IPS-18c (cell line): ENCODE results near the gene IMMP2L.
"Not testable (repeated sequence)": the region's sequence is repeated elsewhere in the genome, so short reads cannot be mapped to it uniquely, and the experiment has no call there.

Source experiments
- H3K4me3 ChIP-seq: 2 replicates; pipeline ENCODE4 v1.7.0; 2013; ENCODE audit warnings: low read depth, mild to moderate bottlenecking, low read length, moderate library complexity; ENCODE audit not compliant: insufficient read depth
- H3K9me3 ChIP-seq: one replicate; pipeline ENCODE4 v1.6.1; 2013; ENCODE audit warnings: mild to moderate bottlenecking, low read length, moderate library complexity; ENCODE audit not compliant: control insufficient read depth, insufficient read depth

IMMP2L gene

DNA sequence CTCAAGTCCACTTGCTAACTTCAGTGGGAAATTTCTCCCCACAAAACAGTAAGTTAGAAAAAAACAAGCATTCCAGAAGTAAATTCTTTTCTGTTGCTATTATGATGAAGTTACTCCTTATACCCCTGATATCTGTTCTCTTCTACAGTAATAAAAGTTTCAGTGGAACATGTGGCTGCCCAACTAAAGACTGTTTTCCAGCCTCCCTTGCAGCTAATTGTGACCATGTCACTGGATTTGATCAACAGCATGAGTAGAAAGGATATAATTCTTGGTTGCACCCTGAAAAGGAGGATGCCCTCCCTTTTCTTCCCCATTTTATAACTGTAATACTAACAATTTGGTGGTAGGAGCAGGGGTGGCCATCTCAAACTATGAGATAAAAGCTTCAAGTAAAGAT lies 40.6 kb downstream of the IMMP2L start:
- H3K9me3 ChIP-seq, result no peaks in the 10 kb centered on the region
- H3K4me3 ChIP-seq, result no peak overlapping the region

DNA sequence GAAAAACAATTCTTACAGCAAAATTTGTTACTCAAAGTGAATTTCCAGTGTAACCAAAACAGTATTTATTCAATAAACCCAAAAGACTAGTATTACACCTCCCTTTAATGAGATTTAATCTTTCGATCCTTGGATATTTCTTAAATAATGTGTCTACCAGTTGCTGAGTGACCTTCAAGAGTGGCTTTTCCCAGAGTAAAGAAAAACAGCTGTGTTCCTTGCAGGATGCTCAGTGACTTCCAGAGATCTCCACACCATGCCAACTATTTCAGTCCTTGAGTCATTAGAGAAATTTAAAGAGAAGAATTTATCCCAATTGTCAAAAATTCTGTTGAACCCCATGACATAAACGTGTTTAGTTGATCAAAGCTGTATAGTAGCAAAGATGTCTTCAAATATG lies 44.0 kb downstream of the IMMP2L start:
- no peaks in the 10 kb centered on the region for H3K9me3 ChIP-seq
- no peak overlapping the region for H3K4me3 ChIP-seq

DNA sequence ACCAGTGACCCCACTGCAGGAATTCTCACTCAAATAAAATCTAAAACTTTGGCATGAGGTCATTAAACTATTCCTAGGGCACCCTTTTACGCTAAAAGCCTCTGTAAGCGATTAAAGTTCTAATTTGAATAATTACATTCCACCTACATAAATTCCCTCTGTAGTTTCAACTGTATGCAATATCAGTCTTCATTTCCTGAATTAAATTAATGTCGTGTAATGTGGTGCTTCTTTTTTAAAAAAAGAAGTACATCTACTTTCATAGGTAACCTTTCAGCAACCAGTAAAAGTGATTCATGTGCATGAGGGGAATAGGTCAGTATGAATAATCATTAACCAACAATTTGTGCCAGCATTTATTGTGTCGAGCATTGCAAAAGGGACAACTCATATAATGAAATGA lies 44.7 kb downstream of the IMMP2L start:
- no peaks in the 10 kb centered on the region for H3K9me3 ChIP-seq
- H3K4me3 ChIP-seq, result no peak overlapping the region

DNA sequence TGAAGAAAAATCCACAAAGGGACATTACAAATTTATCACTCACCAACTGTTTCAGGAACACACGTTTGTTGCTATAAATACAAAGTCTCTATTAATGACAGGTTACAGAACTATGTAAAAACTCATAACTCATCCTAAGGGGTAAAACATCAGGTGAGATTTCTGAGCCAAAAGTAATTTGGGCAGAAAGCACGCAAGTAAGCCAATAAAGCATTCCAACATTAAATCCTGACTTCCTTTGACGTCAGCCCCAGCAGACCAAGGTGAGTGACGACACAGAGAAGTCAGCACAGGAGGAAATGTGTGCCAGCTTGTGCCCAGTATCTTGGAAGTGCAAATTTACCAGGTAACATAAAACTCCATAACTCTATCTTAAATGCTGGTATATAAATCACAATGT lies 45.7 kb downstream of the IMMP2L start:
- H3K4me3 ChIP-seq, result no peak overlapping the region
- H3K9me3 ChIP-seq, result no peaks in the 10 kb centered on the region

DNA sequence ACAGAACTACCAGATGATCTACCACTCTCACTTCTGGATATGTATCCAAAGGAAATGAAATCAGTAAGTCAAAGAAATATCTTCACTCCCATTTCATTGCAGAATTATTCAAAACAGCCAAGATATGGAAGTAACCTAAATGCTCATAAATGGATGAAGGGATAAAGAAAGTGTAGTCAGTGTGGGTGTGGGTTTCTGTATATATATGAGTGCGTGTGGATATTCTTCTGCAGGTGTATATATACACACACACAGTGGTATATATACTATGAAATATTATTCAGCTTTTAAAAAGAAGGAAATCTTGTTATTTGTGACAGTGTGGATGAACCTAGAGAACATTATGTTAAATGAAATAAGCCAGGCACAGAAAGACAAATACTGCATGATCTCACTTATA lies 48.7 kb downstream of the IMMP2L start:
- Histone ChIP-seq H3K4me3 (no peak overlapping the region), H3K9me3 (no peaks in the 10 kb centered on the region)

DNA sequence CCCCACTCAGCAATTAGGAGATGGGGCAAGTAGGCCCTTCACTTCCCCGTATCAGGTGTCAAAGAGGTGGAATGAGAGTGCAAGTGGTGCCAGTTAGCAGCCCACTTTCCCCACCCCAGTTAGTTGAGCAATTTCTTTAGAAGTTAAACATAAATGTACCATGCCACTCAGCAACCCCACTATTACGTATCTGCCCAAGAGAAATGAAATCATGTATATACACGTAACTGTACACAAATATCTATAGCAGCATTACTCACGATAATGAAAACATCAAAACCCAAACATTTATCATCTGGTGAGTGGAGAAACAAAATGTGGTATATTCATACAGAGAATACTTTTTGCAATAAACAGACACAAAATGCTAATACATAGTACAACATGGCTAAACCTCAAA lies 50.4 kb downstream of the IMMP2L start:
- H3K4me3 ChIP-seq, result no peak overlapping the region

DNA sequence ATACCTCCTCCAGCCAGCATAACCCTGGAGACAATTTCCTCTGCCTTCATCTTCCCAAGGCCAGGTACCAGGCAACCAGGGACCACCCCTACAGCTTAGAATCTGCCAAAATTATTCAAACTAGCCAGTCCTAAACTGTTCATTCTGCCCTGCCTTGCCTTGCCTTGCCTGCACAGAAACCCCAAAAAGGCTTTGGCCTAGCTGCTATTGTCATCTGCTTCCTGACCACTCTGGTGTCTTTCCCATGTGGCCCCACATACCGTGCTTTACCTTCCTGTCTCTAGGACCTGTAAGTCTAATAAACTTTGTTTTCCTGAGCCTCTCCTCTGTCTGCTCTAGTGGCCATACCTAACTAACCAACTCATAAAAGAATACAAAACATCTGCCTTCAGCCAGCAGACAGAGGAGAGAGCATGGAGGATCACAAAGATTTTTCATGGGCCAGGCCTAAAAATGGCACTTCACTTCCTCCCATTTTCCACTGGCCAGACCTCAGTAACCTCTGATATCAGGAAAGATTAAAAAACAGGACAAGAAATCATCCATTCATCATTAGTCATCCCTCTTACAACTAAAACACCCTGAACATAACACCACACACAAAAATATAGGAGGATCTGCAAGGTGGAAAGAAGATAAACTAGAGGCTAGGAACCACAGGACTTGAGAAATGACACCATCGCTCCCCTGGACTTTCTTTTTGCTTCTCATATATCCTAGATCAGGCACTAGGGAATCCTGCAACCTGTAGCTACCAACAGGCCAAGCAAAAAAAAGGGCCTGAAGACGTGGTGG lies 51.5 kb downstream of the IMMP2L start:
- H3K4me3 ChIP-seq, result no peak overlapping the region
- no peaks in the 10 kb centered on the region for H3K9me3 ChIP-seq

More for the DNA sequence above, 50.4 kb downstream of the IMMP2L start:
- no peaks in the 10 kb centered on the region for H3K9me3 ChIP-seq

DNA sequence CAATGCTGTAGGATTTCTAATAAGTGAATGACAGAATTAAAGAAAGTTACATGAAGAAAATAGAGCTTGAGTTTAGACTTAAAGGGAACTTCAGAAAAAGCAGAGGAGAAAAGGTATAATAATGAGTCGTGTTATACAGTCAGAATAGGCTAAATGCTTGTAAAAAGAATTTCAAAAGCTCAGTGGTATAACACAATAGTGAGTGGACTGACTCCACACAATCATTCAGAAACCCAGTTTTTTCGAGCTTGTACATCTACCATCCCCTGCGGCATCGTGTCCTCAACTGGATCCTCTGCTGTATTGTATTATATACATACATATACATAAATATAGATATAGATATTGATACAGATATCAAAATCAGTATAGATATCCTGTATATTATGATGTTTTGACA lies 52.2 kb downstream of the IMMP2L start:
- Histone ChIP-seq H3K9me3 (no peaks in the 10 kb centered on the region), H3K4me3 (no peak overlapping the region)

DNA sequence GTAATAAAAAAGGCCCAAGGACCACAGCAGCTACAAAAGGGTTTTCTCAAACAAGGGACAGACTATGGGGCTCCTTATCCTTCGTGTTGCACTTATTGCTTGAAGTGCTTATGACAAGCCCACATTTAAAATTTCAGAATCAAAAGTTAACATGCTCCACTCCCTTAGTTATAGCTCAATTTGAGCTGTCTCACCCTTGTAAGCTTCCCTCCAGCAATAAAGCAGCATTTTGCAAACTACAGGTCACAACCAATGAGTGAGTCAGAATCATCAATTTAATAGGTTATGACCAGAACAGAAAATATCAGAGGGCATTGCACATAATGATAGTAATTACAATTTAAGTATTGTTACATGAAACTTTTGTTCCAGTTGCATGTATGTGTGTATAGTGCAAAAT lies 53.0 kb downstream of the IMMP2L start:
- Histone ChIP-seq H3K9me3 (no peaks in the 10 kb centered on the region), H3K4me3 (no peak overlapping the region)

DNA sequence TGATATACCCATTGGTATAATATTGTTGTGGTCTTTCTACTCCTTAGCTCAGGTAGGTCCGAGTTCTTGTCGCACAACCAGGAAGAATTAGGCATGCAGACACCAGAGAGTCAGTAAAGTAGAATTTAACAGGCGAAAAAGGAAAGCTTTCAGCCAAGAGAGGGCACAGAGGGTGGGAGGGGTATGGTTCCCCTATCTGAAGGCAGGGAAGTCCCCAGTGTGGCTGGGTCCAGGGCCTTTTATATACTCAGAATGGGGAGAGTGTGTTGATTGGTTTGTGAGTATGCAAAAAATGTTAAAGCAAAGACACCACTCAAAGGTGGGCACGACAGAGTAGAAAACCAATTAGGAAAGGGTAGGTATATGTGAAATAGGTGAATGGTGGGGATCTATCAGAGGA lies 53.9 kb downstream of the IMMP2L start:
- no peak overlapping the region for H3K4me3 ChIP-seq
- H3K9me3 ChIP-seq, result no peaks in the 10 kb centered on the region

DNA sequence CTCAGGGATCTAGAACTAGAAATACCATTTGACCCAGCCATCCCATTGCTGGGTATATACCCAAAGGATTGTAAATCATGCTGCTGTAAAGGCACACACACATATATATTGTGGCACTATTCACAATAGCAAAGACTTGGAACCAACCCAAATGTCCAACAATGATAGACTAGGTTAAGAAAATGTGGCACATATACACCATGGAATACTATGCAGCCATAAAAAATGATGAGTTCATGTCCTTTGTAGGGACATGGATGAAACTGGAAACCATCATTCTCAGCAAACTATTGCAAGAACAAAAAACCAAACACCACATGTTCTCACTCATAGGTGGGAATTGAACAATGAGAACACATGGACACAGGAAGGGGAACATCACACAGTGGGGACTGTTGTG lies 56.9 kb downstream of the IMMP2L start:
- H3K9me3 ChIP-seq, H3K4me3 ChIP-seq: not testable (repeated sequence)

DNA sequence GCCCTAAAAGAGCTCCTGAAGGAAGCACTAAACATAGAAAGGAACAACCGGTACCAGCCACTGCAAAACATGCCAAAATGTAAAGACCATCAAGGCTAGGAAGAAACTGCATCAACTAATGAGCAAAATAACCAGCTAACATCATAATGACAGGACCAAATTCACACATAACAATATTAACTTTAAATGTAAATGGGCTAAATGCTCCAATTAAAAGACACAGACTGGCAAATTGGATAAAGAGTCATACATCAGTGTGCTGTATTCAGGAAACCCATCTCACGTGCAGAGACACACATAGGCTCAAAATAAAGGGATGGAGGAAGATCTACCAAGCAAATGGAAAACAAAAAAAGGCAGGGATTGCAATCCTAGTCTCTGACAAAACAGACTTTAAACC lies 60.5 kb downstream of the IMMP2L start:
- H3K4me3 ChIP-seq, H3K9me3 ChIP-seq: not testable (repeated sequence)

DNA sequence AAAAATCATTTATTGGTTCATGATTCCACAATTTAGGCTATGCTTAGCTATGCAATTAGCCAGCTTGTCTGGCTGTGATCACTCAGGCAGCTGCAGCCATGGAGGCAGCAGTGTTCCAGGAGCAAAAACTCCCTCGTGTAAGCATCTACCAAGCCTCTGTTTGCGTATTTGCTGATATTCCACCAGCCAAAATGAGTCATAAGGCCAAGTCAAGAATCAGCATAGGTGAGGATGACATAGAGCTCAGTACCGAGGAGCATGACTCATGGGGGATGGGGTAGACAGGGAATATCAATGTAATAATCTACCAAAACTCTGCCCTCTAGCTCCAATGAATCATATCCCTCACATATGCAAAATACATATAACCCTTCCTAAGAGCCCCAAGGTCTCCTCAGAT lies 63.3 kb downstream of the IMMP2L start:
- Histone ChIP-seq H3K9me3 (no peaks in the 10 kb centered on the region), H3K4me3 (no peak overlapping the region)

DNA sequence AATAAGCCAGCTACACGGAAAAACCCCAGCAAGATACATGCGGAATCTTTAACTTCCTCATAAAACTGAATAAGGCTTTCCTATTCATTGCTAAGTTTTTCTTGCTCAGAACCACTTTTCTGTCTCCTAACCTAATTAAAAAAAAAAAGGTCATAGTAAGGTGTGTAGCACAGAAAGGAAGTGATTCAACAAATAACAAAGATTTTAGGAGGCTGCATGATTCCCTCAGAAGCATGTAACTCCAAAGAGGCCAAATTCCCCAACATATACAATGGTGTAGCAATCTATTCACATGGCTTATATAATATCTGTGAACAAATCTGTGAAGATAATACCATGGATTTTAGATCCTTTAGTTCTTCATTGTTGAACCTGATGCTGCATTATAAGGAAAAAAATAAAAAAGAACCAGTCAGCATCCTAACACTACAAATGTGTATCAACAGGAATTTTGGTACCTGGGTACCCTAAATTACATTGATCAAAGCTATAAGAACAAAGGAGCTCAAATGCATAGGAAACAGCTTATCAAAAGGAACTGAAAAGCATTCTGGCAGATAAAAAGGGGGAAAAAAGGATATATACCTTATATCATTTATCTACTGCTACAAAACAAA lies 63.8 kb downstream of the IMMP2L start:
- Histone ChIP-seq H3K4me3 (no peak overlapping the region), H3K9me3 (no peaks in the 10 kb centered on the region)

DNA sequence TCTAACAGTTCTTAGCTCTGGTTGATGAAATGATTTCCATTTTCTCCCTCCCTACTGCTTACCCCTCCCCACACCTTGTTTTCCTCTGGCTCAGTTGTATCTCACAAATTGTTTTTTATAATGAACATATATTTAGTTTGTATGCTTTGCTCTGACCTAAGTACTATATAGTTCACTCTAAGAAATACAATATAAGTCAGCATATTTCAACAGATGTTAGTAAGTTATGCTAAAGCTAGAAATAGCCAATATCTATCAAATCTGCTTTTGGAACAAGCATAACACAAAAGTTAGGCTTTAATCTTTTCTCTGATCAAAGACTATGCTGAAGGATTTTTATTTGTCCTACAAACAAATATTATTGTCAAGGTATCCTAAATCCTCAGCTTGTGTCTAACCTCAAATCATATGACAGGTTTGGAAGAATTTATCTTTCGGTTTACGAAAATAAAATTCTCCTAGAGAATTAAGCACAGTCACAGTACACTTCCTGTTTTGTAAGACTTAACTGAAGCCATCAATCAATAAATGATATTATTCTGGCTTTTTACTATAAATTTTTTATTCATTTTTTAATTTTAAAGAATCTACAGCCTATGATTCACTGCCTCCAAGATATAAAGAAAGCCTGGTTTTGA lies 67.0 kb downstream of the IMMP2L start:
- H3K9me3 ChIP-seq, result no peaks in the 10 kb centered on the region

DNA sequence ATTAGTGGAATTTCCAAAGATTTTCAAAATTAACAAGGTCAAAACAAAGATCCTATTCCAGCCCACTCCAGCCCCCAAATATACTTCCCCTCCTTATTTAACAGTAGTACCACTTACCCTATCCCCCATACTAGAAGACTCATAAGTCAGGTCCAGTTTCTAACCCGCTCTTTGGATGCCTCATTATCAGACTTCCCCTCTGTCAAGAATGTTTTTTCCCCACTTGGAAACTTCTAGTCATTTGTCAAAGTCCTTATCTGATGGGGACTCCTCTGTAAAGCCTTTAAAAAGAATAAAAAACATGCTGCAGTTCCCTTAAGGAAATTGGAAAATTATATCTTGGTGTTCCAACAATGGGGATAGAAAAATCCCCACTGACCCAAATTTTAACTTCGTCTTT lies 70.1 kb downstream of the IMMP2L start:
- Histone ChIP-seq H3K4me3 (no peak overlapping the region), H3K9me3 (peaks cover 2% of the 10 kb centered on the region)

More for the DNA sequence above, 67.0 kb downstream of the IMMP2L start:
- no peak overlapping the region for H3K4me3 ChIP-seq

DNA sequence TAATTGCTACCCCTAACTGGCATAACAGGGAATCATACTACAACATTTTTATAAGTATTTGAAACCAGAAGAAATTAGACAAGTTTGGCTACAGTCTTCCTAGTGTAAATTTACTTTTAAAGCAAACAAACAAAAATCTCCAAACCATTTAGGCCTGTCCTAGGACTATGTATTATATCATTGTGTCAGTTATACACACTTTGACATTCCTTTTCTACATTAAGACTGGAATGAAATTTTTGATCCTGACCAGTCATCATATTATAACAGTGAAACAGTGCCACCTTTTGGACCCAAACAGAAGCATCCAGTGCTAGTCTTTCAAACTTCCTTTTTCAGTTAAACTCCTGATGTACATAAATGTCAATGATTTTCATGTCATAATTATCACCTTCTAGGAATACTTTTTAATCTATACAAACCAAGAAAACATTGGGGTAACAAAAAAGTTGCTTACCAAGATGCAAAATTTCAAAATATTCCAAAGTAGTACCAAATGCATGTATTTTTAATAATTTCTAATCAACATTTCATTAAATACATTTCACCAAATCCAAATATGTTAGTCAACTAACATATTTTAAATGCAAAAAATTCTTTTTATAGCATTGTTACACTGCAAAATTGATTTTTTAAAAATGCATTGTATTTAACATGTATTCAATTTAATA lies 75.7 kb downstream of the IMMP2L start:
- Histone ChIP-seq H3K9me3 (peaks cover 2% of the 10 kb centered on the region), H3K4me3 (no peak overlapping the region)
